ENCODE data around the gene RFTN1.

RFTN1 gene

DNA sequence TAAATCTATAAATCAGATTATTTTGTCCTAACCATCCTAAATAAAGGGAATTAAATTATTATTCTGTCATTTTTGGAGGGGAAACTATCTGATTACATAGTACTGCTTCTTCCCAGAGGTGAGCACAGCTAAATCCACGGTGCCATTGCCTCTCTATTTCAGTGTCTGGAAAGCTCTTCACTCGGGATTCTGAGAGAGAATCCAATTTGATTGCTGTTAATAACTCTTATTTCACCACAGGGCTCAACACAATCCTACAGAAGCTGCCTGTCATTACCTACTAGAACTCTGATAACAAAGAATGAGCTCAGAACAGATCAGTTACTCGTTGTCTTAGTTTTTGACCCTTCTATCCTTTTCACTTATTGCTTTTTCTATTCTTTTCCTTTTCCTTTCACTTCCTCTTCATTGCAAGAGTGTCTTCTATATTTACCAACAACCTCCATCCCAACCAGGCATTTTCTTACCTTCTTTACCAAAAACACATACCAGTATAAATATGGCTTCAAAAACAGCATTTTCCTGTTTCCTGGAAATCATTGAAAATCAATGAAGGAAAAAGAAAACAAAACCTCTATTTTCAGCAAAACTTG, 218.1 kb downstream of the RFTN1 start:
- no peak for DNase-seq

DNA sequence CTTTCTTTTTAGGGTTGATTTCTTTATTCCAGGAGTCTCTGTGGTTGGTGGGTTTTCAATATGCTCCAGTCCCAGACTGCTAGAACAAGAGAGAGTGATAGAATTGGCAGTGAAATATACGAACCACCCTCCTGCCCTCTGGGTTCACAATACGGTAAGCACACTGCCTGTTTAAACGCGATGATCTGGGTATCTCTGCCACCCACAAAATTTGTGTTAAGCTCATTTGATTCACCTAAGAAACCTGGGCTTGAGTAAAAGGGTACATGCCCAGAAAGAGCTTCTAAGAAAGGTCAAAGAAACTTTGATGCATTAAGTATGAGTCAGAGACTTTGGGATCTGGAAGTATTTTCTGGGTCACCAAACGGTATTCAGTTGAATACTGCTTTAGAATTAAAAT, 218.7 kb downstream of the RFTN1 start:
- no peak for DNase-seq

- DNase-seq = no peak
These were observed 222.7 kb downstream of the RFTN1 start for GRCh38 chr3:16290827-16291196.

DNA sequence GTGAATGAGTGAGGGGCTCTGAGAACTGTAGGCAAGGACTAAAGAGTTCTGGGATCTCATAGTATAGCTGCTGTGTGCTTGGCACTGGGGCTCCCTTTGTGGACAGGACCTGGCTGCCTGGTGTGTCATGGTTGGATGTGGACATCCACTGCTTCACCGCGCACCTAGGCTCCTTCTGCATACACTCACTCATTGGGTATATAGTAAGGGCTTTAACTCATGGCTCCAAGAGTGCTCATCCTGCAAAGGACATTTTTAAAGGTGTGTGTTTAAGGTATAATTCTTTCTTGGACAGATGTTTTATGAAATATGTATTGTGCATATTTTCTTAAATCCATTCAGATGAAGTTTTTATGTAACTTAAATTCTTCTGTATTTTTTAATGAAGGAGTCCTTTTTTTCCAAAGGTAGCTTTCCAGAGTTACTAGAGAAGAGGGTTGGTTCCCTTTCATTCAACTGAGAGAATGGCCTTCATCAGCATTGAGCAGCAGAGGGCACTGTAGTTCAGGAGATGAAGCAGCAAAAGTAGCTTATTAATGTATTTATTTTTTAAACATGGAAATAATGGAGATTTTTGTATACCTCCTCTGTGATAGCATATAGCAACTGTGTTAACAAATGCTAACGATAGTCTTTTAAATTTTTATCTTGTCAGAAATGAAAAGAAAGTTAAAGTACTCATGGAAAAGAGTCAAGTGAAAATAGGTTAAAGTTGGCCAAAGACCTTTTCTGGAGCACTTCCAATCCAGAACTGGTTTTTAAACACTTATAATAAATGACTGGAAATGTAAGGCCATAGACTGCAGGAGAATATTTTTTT, 223.3 kb downstream of the RFTN1 start:
- no peak for DNase-seq

- no peak for DNase-seq
These were observed 224.2 kb downstream of the RFTN1 start for GRCh38 chr3:16289144-16289889.

DNA sequence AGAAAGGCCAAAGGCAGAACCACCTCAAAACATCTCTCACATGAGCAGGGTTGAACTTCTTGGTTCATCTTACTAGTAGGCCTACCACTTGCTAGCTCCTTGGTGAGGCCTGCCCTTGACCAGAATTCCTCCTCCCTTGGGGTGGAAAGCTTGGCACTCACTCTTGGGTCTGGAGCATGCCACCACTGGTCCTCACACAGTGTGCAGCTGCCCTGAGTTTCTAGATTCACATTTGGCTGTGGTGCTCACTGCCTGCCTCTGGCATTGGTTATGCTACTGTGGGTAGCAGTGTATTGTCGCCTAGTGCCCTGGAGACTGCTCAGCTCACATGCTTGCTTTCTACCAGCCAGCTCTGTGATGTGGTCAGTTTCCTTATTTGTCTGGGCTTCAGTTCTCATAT, 224.8 kb downstream of the RFTN1 start:
- DNase-seq = no peak

DNA sequence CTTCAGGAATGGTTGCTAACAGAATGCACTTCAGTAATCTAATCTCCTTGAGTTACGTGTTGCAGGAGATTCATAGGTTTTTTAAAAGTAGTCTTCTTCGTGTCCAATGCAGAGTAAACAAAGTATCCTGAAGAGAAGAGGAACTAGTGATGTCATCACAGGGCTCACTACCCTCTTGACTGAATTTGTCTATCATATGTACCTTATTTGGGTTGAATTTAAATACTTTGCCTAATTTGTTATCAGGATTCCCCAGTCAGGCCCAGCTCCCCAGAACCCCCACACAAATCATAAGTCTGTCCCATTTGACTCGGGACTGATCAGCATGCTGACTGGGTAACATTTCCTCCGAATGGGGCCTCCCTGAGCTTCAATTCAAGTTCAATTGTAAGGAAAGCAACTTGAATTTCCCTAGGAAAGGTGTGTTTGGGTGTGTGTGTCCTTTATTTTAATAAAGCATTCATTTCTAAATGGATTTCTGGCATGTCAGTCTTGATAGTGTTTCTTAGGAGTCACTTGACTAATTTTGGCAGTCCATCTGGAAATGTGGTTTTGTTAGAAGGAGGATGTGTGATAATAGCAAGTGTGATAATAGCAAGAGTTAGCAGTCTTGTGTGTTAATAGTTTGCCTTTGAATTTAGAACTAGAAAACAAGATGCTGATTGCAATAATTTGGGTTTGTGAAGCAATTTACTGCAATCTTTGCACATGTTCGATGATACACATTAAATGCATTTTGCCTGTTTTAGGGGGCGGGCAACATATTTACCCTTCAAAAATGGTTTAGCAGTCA, 226.6 kb downstream of the RFTN1 start:
- DNase-seq = no peak

DNA sequence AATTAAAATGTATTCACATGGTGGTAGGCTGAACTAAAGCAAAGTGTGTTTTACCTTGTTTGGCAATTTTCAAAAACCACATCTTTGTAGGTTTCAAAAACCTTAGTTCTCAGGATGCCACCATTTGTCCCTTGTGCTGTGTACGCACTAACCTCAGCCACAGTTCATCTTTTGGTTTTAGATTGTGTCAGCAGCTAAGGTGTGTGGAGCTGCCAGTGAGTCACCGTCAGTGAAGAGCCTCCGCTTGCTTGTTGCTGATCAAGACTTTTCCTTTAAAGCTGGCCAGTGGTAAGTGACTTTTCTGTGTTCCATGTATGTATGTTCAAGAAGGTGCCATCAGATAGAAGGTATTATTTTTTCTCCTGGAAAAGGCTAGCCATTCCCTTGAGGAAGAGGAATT, 227.3 kb downstream of the RFTN1 start:
- no peak for DNase-seq

GRCh38 chr3:16284633-16285032, 228.9 kb downstream of the RFTN1 start:
- DNase-seq = no peak

- DNase-seq = no peak
These were observed 232.8 kb downstream of the RFTN1 start for GRCh38 chr3:16280671-16281070.

GRCh38 chr3:16279010-16279801, 234.3 kb downstream of the RFTN1 start:
- DNase-seq = no peak

- DNase-seq = no peak
These were observed 236.0 kb downstream of the RFTN1 start for GRCh38 chr3:16277471-16277870.

- no peak for DNase-seq
These were observed 239.6 kb downstream of the RFTN1 start for GRCh38 chr3:16273867-16274266.

- DNase-seq = no peak
These were observed 240.9 kb downstream of the RFTN1 start for GRCh38 chr3:16272588-16272987.

DNA sequence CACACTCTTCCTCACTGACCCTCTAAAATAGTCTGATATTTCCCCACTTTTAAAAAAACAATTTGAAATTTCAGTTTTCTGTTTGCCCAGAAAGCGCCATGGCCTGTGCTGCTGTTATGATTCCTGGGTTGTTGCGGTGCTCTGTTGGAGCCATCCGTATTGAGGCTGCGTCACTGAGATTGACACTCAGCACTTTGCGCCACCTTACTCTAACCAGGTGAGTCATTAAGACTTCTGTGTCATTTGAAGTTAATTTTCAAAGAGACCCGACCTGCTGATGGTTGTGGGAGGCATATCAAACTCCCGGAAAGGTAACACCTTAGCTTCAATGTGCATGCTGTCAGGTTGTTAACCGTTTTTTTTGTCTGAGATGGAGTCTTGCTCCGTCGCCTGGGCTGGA, 242.6 kb downstream of the RFTN1 start:
- DNase-seq = no peak

GRCh38 chr3:16266714-16267113, 246.8 kb downstream of the RFTN1 start:
- DNase-seq = no peak

All from NCI-H187 treated with DMSO at 0.1 percent for 48 hours (cell line).